ENCODE data around the gene C1QTNF8. TPM values are rescaled to one million over a fixed set of nuclear protein-coding genes. Genes with fewer than 3 reads are reported as not detected.

Gene C1QTNF8
- total RNA-seq, 1 donor: not detected

GRCh38 chr16:1082952-1083675 lies 12.9 kb downstream of the C1QTNF8 start:
- Histone ChIP-seq H3K27ac (ENCODE audit: low read depth, low read length) (no peak overlapping the region), H4K20me1 (ENCODE audit: insufficient read depth, low read length) (no peaks in the 10 kb centered on the region), H3K36me3 (ENCODE audit: insufficient read depth, low read length) (no peaks in the 10 kb centered on the region), H3K4me2 (ENCODE audit: insufficient read depth, low read length) (no peak overlapping the region), H3K4me1 (ENCODE audit: insufficient read depth, low read length) (peaks cover 4% of the 10 kb centered on the region), H3K4me3 (ENCODE audit: insufficient read depth, low read length) (no peak overlapping the region), H3K79me2 (ENCODE audit: insufficient read depth, low read length) (no peaks in the 10 kb centered on the region), H2AFZ (ENCODE audit: low read length) (no peak overlapping the region), H3K9me3 (ENCODE audit: low read depth, low read length) (peaks cover 9% of the 10 kb centered on the region), H3K27me3 (ENCODE audit: insufficient read depth, low read length) (peaks cover 40% of the 10 kb centered on the region)
- no peak for TF ChIP-seq CTCF (IDR thresholded peaks at IDR 0.05; ENCODE audit: extremely low read depth, low read depth, low read length)
- DNase-seq (ENCODE audit: insufficient read length, low spot score, missing footprints): no peak

GRCh38 chr16:1082266-1082951 lies 13.6 kb downstream of the C1QTNF8 start:
- peaks cover 9% of the 10 kb centered on the region for H3K9me3 ChIP-seq (ENCODE audit: low read depth, low read length)
- TF ChIP-seq CTCF (IDR thresholded peaks at IDR 0.05; ENCODE audit: extremely low read depth, low read depth, low read length): no peak
- peak; percentile 97 for DNase-seq (ENCODE audit: insufficient read length, low spot score, missing footprints)
- H2AFZ ChIP-seq (ENCODE audit: low read length): no peak overlapping the region
- H3K4me1 ChIP-seq (ENCODE audit: insufficient read depth, low read length): peaks cover 4% of the 10 kb centered on the region
- H4K20me1 ChIP-seq (ENCODE audit: insufficient read depth, low read length): no peaks in the 10 kb centered on the region
- no peak overlapping the region for H3K4me2 ChIP-seq (ENCODE audit: insufficient read depth, low read length)
- H3K27me3 ChIP-seq (ENCODE audit: insufficient read depth, low read length): peaks cover 44% of the 10 kb centered on the region
- H3K4me3 ChIP-seq (ENCODE audit: insufficient read depth, low read length): no peak overlapping the region
- H3K79me2 ChIP-seq (ENCODE audit: insufficient read depth, low read length): no peaks in the 10 kb centered on the region
- H3K36me3 ChIP-seq (ENCODE audit: insufficient read depth, low read length): no peaks in the 10 kb centered on the region
- H3K27ac ChIP-seq (ENCODE audit: low read depth, low read length): no peak overlapping the region

GRCh38 chr16:1081734-1082265 lies 14.2 kb downstream of the C1QTNF8 start:
- no peak overlapping the region for H3K4me2 ChIP-seq (ENCODE audit: insufficient read depth, low read length)
- no peak for TF ChIP-seq CTCF (IDR thresholded peaks at IDR 0.05; ENCODE audit: extremely low read depth, low read depth, low read length)
- H3K79me2 ChIP-seq (ENCODE audit: insufficient read depth, low read length): no peaks in the 10 kb centered on the region
- H3K4me3 ChIP-seq (ENCODE audit: insufficient read depth, low read length): no peak overlapping the region
- DNase-seq (ENCODE audit: insufficient read length, low spot score, missing footprints): no peak
- no peak overlapping the region for H2AFZ ChIP-seq (ENCODE audit: low read length)
- peaks cover 49% of the 10 kb centered on the region for H3K27me3 ChIP-seq (ENCODE audit: insufficient read depth, low read length)
- H4K20me1 ChIP-seq (ENCODE audit: insufficient read depth, low read length): no peaks in the 10 kb centered on the region
- H3K4me1 ChIP-seq (ENCODE audit: insufficient read depth, low read length): peaks cover 4% of the 10 kb centered on the region
- no peak overlapping the region for H3K27ac ChIP-seq (ENCODE audit: low read depth, low read length)
- H3K9me3 ChIP-seq (ENCODE audit: low read depth, low read length): peaks cover 9% of the 10 kb centered on the region
- no peaks in the 10 kb centered on the region for H3K36me3 ChIP-seq (ENCODE audit: insufficient read depth, low read length)
